Measurements from ENCODE around the gene IMMP1L.

IMMP1L gene

DNA sequence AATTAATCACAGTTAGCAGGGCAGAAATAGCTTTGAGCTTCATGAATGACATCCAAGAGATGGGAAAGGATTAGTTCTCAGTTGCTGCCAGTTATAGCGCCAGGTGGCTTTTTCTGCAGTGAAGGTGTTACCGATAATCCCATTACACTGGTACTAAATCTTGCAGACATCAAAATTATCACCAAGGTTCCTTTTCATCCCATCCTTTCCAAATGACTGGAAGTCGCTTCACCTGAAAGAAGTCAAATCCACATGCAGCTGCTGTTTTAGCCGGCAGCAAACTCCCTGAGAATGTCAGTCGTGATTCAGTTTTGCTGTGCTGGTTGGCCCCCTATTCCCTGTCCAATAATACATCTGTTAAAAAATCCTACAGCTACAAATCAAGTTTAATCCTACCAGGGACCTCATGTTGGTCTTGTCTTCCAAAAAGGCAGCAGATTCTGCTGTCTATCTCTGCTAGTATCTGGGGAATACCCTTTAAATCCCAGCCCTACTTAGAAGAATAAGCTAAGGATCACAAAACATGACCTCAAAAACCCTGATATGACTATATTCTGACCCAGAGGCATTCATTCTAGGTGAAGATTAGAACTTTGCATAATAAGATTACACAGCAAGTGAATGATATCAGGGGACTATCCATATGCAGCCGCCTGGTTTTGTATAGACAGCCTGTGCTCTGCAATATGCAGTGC is 31.7 kb downstream of the IMMP1L start:
- DNase-seq (ENCODE audit: low read depth, low spot score), result no peak

DNA sequence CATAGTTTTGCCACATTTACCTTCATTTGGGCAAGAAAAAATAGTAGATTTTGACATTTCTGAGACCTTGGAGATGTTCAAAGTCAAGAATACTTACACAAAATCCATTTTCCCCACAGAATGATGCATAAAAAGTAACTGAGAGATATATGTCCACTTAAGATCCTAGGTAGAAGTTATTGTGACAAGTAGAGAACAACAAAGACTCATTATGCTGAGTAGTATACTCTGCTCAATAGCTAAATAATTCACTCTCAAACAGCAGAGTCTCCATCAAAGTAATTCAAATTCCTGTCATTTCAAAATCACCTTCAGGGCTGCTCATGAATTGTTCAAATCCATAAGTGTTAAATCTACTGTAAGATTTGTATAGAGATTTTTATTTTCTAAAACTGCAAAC is 35.3 kb downstream of the IMMP1L start:
- no peak for DNase-seq (ENCODE audit: low read depth, low spot score)

GRCh38 chr11:31464436-31464835 is 45.0 kb downstream of the IMMP1L start:
- no peak for DNase-seq (ENCODE audit: low read depth, low spot score)

GRCh38 chr11:31455177-31455576 is 54.2 kb downstream of the IMMP1L start:
- DNase-seq (ENCODE audit: low read depth, low spot score), result no peak

DNA sequence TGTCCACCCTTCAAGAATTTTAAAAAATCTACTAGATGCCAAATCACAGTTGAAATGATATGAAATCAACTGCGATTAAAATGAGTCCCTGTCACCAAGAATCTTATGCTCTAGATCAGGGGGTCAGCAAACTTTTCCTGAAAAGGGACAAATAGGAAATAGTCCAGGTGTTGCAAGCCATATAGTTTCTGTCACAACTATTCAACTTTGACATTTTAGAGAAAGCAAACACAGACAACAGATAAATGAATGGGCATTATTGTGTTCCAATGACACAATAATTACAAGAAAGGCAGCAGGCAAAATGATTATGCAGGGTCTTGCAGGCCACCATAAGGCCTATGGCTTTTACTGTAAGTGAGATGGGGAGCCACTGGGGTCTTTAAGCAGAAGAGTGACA is 58.6 kb downstream of the IMMP1L start:
- DNase-seq (ENCODE audit: low read depth, low spot score), result no peak

DNA sequence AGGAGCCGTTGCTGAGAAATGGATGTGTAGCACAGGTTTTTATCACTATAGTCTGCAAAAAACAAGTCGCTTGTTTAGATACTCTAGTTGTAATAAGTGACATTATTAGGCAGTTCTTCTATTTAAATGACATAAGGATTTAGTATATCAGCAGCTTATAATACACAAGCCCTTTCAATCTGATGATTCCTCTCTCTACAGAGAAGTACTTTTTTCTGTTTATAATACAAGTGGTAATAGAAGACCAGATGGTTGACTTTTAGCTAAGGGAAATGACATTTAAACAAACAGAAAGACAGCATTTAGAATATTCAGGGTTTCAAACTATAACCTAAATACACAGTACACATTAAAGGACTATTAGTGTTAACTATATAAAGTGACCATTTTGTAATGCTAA is 60.4 kb downstream of the IMMP1L start:
- DNase-seq (ENCODE audit: low read depth, low spot score), result no peak

GRCh38 chr11:31445621-31446020 is 63.8 kb downstream of the IMMP1L start:
- DNase-seq (ENCODE audit: low read depth, low spot score), result no peak

GRCh38 chr11:31443802-31444201 is 65.6 kb downstream of the IMMP1L start:
- no peak for DNase-seq (ENCODE audit: low read depth, low spot score)

GRCh38 chr11:31442086-31442485 is 67.3 kb downstream of the IMMP1L start:
- DNase-seq (ENCODE audit: low read depth, low spot score), result no peak

- no peak for DNase-seq (ENCODE audit: low read depth, low spot score)
These were observed 68.1 kb downstream of the IMMP1L start for GRCh38 chr11:31441296-31441695.

DNA sequence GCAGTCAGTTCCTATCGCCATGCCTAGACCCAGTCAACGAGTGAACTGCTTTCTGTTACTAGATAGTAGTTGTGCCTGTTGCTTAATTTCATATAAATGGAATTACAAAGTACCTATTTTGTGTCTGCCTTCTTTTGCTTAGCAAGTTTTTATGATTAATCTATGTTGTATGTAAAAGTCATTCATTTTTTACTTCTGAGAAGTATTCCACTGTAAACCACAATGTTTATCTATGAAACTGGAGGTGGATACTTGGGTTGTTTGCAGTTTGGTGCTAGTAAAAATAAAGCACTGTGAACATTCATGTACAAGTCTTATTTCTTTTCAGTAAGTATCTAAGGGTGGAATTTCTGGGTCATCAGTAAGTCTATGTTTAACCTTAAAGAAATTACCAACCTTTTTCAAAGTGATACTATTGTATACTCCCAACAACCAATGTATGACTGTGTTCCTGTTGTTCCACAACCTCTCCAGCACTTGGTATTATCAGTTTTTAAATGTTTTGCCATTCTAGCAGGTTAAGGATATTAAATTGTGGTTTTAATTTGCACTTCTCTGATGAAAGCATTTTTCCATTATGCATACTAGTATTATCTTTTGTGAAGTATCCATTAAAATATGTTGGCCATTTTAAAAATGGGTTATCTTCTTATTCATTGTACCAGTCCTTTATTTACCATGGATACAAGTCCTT is 71.5 kb downstream of the IMMP1L start:
- peak; percentile 9 for DNase-seq (ENCODE audit: low read depth, low spot score)

DNA sequence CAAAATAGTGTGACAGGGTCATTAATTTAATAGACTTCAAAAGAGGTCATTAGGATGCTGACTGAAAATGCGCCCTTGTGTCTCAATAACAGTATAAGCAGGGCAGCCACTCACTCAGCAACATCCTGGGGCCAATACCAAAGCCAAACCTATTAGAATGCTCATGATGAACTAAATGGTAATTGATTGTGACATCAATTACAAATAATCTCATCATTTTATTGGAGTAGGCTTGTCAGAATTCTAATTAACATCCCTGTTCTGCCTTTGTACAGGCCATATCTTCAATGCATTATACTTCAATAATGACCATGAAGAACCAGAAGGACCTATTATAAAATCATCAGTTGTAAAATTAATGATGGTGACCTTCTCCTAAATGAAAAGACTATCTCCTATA is 75.6 kb downstream of the IMMP1L start:
- DNase-seq (ENCODE audit: low read depth, low spot score), result no peak

- DNase-seq (ENCODE audit: low read depth, low spot score), result no peak
These were observed 84.8 kb downstream of the IMMP1L start for GRCh38 chr11:31424652-31425051.

DNA sequence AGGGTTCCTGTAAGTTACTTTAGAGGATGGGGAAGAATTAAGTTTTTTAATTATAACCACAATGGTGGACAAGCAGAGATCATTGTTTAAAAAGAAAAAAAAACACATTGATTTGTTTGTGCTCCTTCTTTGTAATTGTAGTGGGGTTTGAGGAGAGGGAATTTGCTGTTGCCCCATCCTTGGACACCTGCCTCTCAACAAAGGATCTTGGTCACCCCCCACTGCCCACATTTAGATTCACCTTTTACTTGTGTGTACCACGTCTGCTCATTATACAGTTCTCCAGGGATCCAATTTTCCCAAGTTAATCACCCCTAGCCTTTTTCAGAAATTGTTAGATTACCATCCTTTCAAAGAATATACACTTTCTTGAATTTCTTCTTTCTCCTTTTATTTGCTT is 86.7 kb downstream of the IMMP1L start:
- no peak for DNase-seq (ENCODE audit: low read depth, low spot score)

DNA sequence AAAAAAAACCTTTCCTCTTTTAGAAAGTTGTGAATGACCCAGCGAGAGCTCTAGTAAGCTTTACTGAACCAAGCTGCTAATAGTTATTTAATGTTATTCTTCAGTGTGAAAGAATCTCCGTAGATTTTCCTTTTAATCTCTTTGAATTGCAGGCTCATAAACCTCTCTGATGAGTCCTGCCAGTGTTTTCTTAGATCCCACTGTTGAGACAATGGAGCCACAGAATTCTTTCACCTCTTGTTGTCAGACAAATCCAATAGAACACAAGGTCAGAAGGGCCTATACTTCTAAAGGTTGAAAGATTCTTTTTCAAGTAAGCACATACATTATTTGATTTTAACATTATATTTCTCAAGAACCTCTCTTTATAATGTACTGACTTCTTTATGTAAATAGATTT is 87.6 kb downstream of the IMMP1L start:
- DNase-seq (ENCODE audit: low read depth, low spot score), result no peak

- no peak for DNase-seq (ENCODE audit: low read depth, low spot score)
These were observed 89.8 kb downstream of the IMMP1L start for GRCh38 chr11:31419669-31420068.

GRCh38 chr11:31419138-31419537 is 90.3 kb downstream of the IMMP1L start:
- no peak for DNase-seq (ENCODE audit: low read depth, low spot score)

GRCh38 chr11:31417816-31418215 is 91.6 kb downstream of the IMMP1L start:
- no peak for DNase-seq (ENCODE audit: low read depth, low spot score)

- no peak for DNase-seq (ENCODE audit: low read depth, low spot score)
These were observed 92.1 kb downstream of the IMMP1L start for GRCh38 chr11:31417357-31417756.

GRCh38 chr11:31415435-31415834 is 94.0 kb downstream of the IMMP1L start:
- no peak for DNase-seq (ENCODE audit: low read depth, low spot score)

- no peak for DNase-seq (ENCODE audit: low read depth, low spot score)
These were observed 95.1 kb downstream of the IMMP1L start for GRCh38 chr11:31414338-31414737.

DNA sequence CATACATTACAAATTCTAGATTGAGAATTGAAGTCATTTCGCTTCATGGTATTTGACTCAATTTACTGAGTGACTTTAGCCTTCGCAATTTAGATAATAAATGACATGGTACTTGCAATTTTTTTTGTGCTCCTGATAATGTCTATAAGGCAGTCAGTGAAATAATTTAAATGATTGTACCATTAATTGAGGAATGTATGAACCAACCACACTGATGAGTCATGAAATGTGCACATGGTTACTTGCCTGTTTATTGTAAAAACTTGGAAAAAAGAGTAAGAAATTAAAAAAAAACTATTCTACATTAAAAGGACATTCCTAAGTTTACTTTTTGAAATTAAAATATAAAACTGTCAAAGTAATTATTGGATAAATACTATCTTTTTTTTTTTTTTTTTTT is 96.5 kb downstream of the IMMP1L start:
- DNase-seq (ENCODE audit: low read depth, low spot score), result no peak

- DNase-seq (ENCODE audit: low read depth, low spot score), result no peak
These were observed 101.2 kb downstream of the IMMP1L start for GRCh38 chr11:31408201-31408600.

DNA sequence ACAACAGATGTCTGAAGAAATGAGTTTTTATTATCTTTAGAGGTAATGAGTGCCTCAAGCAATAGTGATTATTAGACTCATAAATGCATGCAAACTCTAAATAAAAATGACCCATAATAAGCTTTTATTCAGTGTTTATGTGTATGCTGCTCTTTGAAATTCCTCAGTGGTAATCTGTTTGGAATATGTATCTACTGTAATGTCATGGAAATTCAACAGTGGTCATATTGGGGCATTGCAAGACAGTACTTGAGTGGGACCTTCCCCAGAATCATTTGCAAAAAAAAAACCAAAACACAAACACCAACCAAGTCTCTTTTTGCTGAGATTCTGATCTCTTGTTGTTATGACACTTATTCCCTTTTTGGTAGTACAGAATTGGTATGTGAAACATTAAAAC is 104.8 kb downstream of the IMMP1L start:
- no peak for DNase-seq (ENCODE audit: low read depth, low spot score)
